ENCODE results near the gene MZB1.
"Not testable (repeated sequence)": the region's sequence is repeated elsewhere in the genome, so short reads cannot be mapped to it uniquely, and the experiment has no call there.

MZB1 gene

GRCh38 chr5:139378101-139378825 is 11.4 kb downstream of the MZB1 start:
- DNase-seq = no peak

DNA sequence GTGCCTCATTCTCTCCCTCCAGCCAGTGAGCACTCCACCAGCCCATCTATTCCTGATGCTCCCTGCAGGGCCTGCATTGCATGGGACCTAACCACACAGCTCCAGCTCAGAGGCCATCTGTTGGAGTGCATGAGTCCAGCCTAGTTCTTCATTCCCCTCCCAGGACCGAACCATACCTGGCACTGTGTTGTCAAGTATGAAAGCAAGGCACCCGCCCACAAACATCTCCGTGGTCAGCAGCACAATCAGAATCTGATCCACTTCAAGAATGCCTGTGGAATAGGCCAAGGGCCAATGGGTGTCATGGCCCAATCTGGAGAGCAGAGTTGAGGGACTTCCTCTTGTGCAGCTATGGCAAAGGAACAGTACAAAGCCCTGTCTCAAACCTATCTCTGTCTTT is 12.5 kb downstream of the MZB1 start:
- DNase-seq = no peak

DNA sequence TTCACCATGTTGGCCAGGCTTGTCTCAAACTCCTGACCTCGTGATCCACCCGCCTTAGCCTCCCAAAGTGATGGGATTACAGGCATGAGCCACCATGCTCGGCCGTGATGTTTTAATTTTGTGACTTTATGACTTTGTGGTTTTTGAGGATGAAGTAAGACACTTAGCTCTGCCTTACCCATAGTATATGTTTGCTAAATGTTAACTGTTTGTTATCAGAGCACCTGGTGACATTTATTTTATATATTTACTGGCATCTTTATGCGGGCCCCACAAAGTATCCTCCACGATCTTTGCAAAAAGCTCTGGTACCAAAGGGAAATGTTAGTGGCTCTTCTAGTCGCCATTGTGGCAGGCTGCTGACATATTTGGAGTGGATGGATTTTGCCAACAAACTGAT is 13.3 kb downstream of the MZB1 start:
- DNase-seq = no peak

GRCh38 chr5:139374909-139375308 is 14.8 kb downstream of the MZB1 start:
- DNase-seq = no peak

- DNase-seq = no peak
Measured at GRCh38 chr5:139371482-139372435, 18.0 kb downstream of the MZB1 start.

DNA sequence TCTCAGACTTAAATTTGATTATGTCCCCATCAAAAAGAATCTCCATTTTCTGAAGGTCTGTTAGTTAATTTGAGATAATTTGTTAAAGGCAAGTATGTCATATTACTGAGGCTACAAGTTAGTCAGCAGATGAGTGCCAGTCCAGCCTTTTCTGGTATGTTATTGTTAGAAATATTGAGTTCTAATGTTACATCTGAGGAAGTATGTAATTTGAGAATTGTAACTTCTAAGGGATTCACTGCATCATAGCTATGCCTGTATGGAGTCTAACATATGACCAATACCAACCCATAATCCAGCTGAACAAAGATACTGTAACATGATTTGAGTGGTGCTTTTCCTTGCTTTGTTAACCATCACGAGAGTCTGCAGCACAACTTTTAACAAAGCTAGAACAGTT is 20.5 kb downstream of the MZB1 start:
- DNase-seq = no peak

DNA sequence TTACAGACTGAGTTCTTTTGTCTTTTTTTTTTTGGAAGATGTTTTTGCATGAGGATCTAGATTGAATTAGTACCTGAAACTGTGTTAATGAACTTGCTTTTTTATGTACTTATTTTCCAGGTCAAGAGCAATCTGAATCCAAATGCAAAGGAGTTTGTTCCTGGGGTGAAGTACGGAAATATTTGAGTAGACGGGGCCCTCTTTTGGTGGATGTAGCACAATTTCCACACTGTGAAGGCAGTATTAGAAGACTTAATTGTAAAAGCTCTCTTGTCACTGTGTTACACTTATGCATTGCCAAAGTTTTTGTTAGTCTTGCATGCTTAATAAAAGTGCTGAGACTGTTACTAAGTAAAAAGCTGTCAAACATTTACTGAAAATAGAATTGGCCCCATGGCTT is 21.1 kb downstream of the MZB1 start:
- DNase-seq = no peak

DNA sequence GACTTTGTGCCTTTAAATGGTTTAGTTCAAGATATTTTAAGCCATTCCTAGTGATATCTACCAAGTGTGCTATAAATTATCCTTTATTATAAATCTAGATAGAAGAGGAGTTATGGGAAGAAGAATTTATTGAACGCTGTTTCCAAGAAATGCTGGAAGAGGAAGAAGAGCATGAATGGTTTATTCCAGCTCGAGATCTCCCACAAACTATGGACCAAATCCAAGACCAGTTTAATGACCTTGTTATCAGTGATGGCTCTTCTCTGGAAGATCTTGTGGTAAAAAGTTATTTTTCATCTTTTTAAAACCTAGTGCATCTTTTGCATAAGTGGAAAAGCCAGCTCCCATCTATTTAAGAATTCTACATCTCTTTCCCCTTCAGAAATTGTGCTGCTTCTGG is 25.2 kb downstream of the MZB1 start:
- no peak for DNase-seq

DNA sequence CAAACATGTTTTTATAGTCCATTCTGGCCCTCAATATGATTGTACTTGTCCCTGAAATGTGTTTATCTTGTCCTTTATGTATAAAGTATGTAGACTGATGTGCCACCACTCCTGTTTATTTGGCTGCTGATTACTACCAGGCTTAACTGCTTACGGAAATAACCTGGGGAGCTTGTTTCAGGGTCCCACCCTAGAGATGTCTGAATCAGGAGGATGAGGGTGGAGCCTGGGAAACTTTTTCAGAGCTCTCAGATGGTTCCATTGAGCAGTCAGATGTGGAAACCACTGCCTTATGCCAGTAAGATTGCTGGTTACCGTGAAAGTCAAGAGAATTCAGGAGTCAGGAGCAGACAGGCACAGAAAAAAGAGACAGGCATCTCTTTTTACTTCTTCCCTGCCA is 25.8 kb downstream of the MZB1 start:
- no peak for DNase-seq

DNA sequence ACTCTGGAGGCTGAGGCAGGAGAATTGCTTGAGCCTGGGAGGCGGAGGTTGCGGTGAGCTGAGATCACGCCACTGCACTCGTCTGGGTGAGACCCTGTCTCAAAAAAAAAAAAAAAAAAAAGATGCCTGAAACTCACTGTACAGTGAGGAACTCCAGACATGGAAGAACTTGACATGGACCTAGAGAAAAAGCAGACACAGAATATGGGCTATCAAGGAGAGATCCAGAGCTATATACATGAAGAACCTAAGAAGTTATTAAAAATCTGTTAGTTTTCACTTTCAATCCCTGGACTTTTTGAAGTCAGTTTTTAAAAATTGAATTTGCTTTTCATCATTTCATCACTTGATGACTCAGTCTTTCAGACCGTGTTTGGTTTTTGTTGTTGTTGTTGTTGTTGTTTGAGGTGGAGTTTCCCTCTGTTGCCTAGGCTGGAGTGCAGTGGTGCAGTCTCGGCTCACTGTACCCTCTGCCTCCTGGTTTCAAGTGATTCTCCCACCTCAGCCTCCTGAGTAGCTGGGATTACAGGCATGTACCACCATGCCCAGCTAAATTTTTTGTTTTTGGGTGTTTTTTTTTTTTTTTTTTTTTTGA is 27.8 kb downstream of the MZB1 start:
- DNase-seq = no peak

- no peak for DNase-seq
Measured at GRCh38 chr5:139360384-139360783, 29.3 kb downstream of the MZB1 start.

GRCh38 chr5:139358064-139358463 is 31.6 kb downstream of the MZB1 start:
- DNase-seq = no peak

GRCh38 chr5:139355900-139356299 is 33.8 kb downstream of the MZB1 start:
- DNase-seq = not testable (repeated sequence)

DNA sequence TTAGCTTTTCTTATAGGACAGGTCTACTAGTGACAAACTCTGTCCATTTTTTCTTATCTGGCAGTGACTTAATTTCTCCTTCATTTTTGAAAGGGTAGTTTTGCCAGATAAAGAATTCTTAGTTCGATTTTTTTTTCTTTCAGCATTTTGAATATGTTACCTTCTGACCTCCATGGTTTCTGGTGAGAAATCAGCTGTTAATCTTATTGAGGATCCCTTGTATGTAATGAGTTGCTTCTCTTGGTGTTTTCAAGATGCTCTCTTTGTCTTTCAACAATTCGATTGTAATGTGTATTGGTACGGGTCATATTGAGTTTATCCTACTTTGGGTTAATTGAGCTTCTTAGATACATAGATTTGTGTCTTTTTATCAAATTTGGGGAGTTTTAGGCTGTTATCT is 35.5 kb downstream of the MZB1 start:
- DNase-seq = no peak

GRCh38 chr5:139347863-139348262 is 41.9 kb downstream of the MZB1 start:
- not testable (repeated sequence) for DNase-seq

DNA sequence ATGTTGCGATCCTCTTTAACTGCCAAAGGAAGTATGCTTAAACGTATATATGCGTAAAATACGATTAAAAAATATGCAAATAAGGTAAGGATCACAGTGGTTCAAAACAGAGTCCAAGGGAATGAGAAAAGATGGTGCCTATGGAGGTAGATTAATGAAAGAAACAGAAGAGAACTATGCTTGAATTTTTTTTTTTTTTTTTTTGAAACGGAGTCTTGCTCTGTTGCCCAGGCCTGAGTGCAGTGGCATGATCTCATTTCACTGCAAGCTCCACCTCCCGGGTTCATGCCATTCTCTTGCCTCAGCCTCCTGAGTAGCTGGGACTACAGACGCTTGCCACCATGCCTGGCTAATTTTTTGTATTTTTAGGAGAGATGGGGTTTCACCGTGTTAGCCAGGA is 44.3 kb downstream of the MZB1 start:
- DNase-seq = not testable (repeated sequence)

DNA sequence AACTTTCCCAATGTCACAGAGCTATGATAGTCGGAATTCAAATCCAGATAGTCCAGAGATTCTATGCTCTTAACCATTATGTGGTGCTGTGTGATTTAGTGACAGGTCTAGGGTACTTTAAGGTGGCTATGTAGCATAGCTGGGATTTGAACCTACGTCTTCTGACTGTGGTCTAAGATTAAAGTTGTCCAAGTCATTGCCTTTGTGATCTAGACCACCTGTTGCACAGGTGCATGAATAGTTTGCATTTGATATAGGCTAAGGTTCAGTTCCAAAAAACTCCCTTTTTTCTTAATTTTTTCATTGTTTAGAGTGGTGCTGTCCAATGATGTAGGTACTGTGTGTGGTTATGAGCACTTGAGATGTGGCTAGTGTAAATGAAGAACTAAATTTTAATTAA is 45.5 kb downstream of the MZB1 start:
- no peak for DNase-seq

DNA sequence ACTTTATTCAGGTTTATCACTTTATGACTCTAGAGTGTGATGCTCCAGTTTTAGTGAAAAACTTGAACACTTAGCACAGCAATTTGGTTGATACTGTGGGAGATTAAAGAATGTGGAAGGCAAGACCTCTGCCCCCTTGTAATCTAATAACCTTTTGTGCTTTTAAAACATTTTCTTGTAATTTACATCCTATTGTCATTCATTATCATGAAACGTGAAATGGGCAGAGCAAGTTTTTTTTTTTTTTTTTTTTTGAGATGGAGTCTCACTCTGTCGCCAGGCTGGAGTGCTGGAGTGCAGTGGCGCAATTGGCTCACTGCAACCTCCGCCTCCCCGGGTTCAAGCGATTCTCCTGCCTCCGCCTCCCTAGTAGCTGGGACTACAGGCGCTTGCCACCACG is 46.2 kb downstream of the MZB1 start:
- no peak for DNase-seq

- DNase-seq = no peak
Measured at GRCh38 chr5:139342423-139342723, 47.3 kb downstream of the MZB1 start.

DNA sequence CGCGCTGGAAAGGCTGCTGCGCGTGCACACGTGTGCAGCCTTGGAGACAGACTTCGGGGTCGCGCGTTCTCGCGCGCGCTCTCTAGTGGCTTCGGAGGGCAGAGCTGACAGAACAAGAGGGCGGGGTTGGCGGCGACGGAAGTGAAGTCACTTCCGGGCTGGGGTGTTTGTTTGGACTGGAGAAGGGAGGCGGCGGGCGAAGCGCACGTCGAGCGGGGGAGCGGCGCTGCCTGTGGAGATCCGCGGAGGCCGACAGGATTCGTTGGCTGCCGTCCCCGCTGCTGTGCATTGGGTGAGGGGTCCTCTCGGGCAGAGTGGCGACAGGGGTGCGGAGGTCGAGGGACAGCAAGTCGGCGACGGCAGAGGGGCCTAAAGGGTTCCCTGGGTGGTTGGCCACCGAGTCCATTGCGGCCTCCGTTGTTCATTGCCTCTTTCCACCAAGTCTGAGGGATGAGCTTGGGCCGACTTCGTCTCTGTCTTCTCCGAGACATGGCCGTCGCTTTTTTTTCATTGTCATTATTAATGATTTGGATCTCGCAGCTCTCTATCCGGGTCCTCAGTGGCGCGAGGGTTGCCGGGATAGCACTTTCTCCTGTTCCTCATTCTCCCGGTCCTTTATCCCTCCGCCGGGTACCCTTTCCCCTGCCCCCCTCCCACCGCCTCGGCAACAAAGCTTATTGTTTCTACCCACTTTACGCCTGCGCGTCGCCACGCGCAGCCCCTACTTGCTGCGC is 47.9 kb downstream of the MZB1 start, which contains the start of gene PAIP2:
TSS of gene PAIP2 (plus strand) at position 166 of the 734 bp plus-strand sequence. CDS start 21,931 bp downstream, outside the sequence.
- peak; percentile 97 for DNase-seq

DNA sequence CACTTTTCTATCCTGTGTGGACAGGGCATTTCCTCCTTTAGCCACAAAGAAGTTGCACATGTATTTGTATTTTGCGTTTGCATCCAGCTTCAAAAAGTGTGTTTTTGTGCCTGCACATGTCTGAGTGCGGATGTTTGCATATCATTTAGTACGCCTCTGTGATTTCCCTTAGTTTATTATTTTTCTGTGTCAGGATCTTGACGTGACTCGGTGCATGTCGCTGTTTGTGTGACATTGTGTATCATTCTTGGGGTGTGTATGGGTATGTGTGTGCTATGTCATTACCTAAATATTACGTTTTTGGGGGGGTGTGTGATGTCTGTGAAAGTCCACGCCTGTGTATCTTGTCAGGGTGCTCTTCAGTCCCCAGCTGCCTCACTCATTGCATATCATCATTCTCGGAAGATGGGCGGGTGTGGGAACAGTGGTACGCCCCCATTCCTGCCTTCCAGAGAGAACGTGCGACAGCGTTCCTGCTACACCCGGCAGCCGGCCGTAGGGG is 48.5 kb downstream of the MZB1 start:
- no peak for DNase-seq

DNA sequence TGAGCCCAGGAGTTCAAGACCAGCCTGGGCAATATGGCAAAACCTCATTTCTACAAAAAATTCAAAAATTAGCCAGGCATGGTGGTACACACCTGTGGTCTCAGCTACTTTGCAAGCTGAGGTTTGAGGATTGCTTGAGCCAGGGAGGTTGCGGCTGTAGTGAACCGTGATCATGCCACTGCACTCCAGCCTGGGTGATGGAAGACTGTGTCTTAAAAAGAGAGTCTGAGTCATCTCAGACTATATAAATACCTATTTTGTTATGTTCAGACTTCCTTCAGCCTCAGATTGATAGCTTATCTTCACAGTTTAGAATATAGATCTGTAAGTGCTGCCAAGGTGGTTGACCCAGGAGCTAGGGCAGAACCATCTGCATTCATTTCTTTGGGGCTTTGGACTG is 49.7 kb downstream of the MZB1 start:
- DNase-seq = no peak

Data from right kidney (tissue), 1 donor.